Measurements from ENCODE around the gene STK33.

The STK33 gene

DNA sequence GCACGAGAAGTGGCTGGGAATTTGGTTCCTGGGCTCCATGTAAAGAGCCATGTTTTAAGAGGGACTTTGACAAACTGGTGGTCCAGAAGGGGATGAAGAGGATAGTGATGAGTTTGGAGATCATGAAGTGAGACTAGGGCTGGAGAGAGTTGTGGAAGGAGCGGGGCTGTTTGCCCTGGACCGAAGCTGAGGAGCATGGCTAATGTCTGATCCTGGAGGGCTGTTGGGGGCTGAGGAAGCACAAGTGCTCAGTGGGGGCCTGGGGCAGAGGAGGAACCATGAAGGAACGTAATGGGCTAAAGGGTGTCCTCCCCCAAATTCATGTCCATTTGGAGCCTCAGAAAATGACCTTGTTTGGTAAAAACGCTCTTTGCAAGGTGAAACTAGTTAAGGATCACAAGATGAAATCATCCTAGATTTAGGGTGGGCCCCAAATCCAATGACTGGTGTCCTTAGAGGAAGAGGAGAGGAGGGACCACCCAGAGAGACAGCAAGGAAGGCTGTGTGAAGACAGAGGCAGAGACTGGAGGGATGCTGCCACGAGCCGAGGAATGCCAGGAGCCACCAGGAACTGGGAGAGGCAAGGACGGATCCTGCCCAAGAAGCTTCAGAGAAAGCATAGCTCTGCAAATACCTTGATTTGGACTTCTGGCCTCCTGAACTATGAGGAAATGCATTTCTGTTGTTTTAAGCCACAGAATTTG is 223.1 kb downstream of the STK33 start:
- DNase-seq: no peak

DNA sequence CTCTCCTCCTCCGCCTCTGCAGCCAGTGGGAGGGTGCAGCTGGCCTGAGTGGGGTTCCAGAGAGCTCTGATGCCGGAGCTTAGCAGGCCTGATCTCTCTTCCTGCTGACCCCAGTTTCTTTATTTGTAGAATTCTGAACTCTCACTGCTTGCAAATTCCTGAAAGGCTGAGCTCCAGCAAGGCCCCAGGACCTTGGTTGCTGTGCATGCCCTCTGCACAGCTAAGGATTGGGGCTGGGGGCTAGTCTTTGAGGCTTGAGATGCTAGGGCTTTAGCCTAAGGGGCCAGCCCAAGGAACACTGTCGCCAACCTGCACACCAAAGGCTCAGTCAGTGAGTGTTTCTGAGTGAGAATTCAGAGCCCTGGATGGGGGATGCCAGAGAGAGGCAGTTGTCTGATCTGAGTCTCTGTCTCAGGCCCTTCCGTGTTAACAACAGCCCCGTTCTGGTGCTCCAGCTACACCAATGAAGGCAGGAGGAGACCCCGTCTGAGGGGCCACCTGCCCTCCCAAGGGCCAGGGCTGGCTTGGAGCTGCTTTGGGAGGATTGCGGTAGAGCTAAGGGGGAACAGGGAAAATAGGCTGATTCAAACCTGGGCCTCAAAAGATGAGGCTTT is 224.3 kb downstream of the STK33 start:
- DNase-seq: no peak

DNA sequence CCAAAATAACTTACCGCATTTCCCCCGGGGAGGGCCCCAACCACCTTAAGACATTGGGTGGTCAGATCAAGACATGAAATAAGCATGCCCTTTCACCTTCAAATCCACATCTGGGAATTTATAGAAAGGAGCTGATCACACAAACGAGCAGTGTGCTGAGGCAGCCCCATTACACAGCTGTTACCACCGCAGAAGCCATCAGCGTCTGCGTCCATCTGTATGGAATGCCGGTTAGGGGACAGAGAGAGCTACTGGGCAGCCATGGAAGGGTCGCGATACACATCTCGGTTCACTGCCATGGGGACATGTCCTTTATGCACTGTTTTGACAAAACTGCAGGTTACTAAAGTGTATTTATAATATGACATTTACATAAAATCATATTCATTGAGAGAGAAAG is 225.3 kb downstream of the STK33 start:
- no peak for DNase-seq

DNA sequence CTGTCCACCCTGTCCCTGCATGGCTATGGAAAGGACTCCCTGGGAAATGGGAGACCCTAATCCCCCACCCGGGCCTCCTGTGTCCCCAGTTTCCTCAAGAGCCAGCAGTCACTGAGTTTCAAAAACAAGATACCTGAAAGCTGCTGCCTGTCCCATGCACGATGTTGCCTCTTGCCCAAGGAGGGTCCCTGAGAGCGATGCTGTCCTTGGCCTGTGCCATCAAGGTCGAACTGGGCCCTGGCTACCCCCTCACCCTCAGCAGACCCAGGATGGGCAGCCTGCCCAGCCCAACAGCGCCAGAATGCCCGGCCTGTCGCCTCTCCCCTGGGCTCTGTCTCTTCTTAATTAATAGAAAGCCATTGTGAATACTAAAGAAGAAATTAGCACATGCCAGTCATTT is 225.8 kb downstream of the STK33 start:
- DNase-seq: no peak

DNA sequence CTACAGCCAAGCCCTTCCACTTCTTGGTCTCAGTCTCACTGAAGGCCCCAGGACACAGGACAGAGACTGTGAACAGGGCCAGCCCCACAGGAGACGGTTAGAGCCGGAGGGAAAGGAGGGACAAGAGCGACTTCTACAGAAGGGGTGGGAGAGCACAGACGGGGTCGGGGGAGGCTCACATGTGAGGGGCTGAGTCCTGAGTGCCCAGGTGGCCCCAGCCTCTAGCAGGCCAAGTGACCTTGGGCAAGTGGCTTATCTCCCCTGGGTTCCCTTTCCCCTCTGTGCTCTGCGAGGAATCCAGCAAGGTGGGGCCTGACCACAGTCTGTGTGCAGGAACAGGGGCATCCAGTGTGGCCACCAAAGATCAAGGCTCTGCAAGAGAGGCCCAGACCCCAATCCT is 227.7 kb downstream of the STK33 start:
- DNase-seq: no peak

DNA sequence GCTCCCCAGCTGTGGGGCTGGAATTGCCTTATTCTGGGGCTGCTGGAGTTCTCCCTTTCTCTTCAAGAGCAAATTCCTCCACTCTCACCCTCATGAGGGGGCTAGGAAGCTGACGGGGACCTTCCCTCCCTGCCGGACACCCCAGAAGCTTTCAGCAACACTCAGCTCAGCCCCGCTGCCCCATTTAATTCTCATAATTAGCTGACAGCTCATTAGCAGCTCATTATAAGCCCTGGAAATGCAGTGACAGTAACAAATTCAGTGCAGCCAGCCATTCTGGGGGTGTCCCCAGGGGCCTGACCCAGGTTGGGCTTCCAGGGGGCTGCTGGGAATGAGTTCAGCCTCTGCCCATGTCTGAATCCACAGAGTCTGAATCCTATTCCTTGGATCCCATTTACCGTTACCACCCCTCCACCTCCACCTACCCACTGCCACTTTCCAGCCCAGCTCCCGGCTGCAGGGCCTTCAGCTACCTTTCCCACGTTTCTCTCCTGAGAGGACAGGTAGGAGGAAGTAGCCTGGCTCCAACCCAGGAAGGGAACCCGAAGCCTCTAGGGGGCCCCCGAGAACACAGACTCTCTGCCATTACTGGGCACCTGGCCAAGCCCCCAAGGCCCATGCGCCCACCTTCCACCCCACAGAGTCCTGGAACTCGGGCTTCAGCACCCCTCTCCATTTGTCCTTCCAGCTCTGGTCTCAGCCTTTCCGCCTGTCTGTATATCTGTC is 228.6 kb downstream of the STK33 start:
- no peak for DNase-seq

DNA sequence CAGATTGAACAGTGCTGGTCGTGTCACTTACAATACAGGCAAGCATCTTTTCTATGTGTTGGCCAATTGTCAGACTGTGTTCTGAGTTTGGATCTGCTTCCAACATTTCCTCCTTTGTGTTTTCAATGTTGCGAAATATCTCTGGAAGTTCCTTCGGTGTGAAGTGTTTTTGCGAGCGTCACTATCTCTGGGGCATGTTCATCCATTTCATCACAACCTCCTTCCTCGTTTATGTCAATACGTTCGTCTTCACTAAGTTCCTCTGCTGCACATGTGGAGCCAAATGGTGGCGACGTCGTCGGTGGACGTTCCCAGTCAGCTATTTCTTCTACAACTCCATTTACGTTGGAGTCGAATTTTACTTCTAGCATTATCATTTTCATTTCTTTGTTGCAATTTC is 230.1 kb downstream of the STK33 start:
- DNase-seq: no peak

DNA sequence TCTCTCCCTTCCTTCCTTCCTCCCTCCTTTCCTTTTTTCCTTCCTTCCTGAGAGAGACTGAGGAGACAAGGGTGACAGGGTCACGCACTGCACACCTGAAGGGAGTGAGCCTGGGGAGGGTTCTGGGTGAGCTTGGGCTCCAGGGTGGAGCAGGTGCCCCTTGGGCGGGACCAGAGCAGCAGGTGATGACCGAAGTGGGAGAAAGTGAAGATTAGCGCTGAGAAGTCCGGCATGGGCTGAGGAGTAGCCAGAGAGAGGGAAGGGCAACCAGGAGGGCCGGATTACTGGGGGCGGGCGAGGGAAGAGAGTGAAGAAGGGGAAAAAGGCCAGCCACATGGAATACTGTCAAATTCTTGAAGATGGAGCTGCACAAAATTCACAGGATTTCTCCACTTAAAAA is 231.1 kb downstream of the STK33 start:
- no peak for DNase-seq

DNA sequence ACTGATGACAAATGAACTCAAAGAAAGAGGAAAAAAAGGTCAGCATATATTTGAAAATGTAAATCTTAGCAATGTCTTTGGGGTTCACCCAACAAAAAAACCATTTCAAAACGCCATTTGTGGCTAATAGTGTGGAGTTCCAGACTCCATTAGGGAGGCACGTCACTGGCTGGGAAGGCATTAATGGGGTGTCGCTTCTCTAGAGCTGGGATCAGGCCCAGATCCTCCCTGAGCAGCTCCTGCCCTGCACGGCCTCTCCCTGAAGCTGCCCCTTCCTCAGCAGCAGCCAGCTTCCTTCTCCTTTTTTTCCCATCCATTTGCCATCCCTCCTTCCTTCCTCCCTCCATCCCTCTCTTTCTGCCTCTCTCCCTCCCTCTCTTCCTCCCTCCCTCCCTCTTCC is 231.5 kb downstream of the STK33 start:
- no peak for DNase-seq

DNA sequence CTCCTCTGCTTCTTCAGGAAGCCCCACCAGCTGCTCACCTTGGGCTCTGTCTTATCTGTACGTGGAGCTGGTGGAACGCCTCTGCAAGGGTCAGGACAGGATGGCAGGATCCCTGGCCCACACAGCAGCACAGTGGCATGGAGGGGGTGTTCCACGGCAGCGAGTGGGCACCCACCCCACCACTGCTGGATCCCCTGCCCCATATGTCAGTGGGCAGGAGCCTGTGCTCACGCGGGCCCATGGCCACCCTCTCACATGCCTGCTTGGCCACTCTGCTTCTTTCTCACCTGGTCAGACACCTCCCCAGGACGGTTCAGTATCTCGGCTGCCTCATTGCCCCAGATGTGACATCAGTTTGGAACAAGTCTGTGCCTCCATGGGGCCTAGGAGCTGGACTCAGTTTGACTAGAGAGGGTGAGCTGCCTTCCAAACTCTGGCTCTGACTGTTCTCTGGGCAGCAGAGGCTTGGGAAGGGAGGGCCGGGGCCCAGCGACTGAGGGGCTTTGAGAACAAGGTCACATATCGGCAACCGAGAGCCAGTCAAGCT is 232.3 kb downstream of the STK33 start:
- DNase-seq: no peak

DNA sequence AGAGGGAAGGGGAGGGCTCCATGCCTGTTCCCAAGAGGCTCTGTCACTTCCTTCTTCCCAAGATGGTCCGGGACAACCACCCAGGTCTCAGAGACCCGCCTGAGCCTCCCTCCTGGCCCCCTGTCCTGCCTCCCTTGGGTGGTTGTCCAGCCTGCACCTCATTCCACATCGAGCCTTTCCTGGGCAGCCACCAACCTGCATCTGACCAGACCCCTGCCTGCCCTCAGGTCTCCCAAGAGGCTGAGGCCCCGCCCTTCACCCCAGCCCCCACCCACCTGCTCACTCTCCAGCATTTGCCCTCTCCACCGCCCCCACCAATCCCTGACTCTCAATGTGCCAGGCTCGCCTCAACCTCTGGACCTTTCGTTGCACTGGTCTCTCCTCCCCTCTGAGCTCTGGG is 232.8 kb downstream of the STK33 start:
- DNase-seq: no peak

DNA sequence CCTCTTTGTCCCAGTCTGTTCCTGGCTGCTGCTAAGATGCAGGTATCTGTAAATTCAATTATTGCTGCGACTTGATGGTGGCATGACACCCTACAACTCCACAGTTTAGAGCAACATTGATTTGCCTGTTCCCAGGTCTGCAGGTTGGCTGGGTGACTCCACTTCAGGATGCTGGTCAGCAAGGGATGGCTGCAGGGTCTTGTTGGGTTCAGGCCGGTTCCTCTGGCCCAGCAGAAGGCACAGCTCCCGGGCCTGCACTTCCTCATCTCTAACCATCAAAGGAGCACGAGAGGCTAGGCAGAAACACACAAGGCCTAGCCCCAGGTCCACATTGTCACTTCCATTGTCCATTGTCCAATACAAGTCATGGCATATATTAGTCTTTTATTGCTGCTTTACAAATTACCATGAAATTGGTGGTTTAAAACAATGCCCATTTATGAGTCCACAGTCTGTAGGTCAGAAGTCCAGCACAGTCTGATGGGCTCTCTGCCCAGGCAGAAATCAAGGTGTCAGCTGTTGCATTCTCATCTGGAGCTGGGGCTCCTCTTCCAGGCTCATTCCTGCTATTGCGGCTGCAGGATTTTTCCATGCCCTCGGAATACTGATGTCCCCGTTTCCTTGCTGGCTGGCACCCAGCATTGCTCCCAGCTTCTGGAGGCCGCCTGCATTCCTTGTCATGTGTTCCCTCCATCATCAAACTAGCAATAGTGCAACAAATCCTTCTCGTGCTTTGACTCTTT is 233.8 kb downstream of the STK33 start:
- DNase-seq: no peak

DNA sequence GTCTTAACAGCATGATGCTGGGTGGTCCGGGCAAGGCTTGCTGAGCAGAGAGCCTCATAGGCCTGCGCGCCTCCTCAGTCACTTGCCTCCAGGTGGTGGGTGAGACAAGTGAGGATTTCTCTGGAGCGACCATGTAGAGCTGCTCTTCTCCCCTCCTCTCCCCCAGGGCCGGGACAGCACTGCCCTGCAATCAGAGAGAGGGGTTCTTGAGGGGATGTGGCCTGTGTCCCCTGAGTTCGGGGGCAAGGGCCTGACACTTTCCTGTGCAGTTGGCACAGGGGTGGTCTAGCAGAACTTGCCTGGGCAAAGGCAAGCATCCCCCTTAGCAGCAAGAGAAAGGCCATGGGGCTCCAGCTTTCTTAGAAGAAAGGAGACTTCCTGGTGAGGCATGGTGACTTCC is 234.5 kb downstream of the STK33 start:
- DNase-seq: no peak

DNA sequence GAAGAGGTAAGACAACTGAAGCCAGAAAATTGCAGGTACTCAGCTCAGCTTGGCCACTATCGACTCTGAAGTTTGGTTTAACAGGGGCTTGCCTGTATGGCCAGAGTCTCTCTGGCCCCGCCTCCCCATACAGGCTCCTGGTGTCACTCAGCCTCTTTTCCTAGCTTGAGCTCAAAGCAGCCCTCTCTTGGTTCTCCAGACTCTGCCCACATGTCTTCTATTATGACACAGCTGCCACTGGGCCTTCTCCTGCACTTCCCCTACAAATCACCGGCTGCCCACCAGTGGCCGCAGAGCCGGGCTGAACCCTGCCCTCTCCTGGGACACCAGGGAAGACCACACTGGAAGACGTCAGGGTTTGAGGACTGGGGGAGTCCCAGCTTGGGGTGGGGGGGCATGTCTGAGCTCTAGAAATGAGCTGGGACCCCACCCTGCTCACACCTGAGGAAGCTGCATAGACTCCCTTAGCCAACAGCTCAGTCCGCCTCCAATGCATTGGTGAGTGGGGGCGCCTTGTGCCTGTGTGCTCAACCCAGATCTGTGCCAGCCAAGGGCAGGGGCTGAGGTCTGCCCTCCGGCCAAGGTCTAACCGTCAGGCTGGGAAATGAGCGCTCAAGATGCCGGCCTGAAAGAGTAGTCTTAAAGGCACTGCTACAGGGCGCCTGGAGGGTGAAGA is 236.0 kb downstream of the STK33 start:
- DNase-seq: no peak

DNA sequence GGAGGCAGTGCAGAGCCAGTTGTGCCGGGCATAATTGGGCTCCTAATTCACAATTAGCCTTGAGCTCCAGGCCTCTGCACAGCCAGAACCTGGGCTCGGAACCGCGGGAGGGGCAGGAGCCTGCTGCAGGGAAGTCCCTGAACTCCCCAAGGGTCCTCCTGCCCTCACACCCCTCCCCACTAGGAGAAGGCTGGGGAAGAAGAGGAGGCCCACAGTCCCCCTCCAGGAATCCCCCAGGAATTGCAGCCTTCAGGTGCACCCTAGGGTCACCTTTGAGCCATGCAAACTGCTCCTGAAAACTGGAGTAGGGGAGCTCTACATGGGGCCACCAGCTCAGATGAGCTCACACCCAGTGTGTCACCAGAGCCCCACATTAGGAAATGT is 236.5 kb downstream of the STK33 start:
- DNase-seq: no peak

DNA sequence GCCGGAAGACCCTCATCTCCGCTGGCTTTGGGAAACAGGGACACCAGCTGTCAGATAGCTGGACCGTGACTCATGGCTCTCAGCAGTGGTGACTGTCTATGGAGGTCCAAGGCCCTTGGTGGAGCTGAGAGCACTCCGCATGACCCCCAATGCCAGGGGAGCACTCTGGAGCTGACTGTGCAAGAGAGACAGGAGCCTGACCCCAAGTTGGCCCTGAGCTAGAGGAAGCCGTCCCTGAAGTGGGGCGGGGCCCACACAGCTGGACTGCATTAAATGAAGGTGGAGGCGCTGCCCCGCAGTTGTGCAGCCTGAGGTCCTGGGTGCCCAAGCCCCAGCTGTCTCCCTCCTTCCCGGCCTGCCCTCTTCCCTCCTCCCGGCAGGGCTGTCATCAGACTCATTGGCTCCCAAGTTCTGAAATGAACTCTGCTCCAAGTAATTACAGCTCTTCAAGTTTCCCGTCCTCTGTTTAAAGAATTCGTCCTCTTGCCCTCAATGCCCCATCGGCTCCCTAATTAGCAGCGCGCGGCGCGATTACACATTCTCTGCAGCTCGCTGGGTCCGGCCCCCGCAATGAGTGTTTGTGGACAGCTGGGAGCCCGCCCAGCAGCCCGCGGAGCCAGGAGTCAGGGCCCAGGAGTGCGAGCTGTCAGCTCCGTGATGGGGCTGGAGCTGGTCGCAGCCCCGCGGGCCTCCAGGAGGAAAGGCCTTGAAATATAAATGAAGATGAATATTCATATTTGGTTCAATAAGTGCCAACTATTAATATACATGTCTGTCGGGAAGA is 237.1 kb downstream of the STK33 start:
- DNase-seq: no peak

DNA sequence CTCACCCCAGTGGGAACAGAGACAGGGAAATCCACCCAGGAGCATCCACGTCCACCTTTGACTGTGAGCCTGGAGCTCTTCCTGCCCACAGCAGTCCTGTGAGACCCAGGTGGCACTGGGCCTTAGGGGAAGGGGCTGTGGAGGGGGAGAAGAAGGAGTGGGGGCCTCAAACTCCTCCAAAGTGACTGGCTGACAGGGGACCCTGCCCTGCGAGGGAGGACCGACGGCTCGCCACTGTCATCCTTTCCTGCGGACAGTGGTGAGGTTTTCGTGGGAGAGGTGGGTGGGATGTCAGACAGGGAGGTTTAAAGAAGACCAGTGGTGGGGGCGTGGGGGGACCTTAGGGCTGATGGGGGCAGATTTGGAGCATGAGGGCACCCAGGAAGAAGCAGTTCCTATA is 237.8 kb downstream of the STK33 start:
- no peak for DNase-seq

DNA sequence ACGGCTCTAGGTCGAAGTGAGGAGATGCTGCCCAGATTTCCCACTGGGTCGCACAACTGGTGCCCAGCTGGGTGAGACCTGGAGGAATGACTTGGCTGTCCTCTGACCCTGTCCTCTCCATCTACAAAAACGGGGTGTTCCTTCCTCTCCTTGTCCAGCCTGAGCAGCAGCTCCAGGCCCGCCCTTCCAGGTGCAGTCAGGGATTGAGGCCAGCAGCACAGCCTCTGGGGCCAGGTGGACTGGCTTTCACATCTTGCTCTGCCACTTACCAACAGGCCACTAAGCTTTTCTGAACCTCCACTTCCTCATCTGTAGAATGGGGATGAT is 238.6 kb downstream of the STK33 start:
- DNase-seq: no peak

DNA sequence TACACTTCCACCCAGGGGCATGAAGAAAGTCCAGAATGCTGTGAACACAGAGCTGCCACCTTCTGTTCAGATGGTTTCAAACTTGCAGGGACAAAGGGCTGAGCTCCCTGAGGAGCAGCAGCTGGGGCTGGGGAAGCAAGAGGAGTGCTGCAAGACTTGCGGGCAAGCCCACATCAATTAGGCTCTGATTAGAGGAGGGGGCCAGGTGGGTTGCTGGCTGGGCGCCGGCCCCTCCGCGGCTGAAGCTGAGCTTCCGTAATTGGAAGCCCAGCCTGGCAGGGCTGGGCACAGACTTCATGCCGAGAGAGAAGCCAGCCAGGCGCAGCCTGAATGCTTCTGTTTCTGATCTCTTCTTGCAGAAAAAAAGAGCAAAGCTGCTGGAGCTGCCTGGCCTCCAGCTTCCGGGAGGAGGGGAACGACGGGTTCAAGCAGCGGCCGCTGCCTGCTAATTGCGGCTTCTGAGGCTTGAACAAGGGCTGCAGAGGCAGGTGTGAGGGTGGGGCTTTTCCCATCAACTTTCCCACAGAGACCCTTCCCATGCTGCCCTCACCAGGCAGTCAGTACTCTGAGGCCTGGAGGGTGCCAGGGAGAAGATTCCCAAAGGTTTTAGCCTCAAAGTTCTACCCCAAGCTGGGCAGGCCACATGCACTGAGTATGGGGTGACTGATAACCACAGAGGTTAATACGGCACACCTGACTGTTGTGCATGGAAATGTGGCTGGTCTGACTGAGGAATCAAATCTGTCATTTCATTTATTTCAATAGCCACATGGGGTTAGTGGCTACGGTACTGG is 239.2 kb downstream of the STK33 start:
- no peak for DNase-seq

DNA sequence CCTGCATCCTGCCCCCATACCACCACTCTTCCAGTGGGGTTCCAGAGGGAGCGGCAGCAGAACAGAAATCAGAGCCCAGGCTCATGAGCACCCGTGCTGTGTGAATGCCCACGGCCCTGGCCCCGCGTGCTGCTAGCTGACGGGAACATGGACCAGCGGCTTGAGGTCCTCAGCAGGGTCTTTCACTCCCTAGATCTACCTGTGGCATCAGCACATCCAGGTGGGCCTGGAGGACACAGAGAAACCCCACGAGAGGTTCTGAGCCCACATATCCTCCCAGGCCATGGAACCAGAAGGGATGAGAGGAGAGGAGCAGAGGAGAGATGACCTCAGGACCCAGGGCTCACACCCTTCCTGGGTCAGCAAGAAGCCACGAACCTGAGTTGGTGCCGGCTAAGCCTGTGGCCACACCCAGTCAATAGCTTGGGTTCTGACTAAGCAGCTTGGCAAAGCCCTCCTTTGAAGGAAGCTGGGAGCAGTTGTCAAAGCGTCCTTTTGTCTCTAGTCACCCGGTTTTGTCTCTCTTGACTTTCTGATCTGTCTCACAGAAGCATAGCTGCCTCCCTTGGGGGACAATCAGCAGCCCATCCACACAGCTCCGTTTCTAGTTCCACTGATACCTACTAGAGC is 241.0 kb downstream of the STK33 start:
- DNase-seq: no peak
